IPS-18a (cell line): ENCODE results near the gene MAL.

Experiments used
- H3K27ac ChIP-seq: one replicate; pipeline ENCODE4 v1.5.1; 2013; ENCODE audit warnings: low read length
- H3K27me3 ChIP-seq: one replicate; pipeline ENCODE4 v1.6.1; 2013; ENCODE audit warnings: mild to moderate bottlenecking, low read length; ENCODE audit not compliant: control insufficient read depth, insufficient read depth
- H3K36me3 ChIP-seq: one replicate; pipeline ENCODE4 v1.6.1; 2013; ENCODE audit warnings: low read depth, low read length; ENCODE audit not compliant: control insufficient read depth
- H3K4me1 ChIP-seq: one replicate; pipeline ENCODE4 v1.6.1; 2013; ENCODE audit warnings: low read depth, low read length; ENCODE audit not compliant: control insufficient read depth
- H3K4me3 ChIP-seq: one replicate; pipeline ENCODE4 v1.5.1; 2013; ENCODE audit warnings: low read length
- H3K9ac ChIP-seq: one replicate; pipeline ENCODE4 v1.6.1; 2013; ENCODE audit warnings: mild to moderate bottlenecking, low read length, moderate library complexity
- H3K9me3 ChIP-seq: one replicate; pipeline ENCODE4 v1.6.1; 2013; ENCODE audit warnings: low read depth, low read length; ENCODE audit not compliant: control insufficient read depth

The MAL gene

GRCh38 chr2:94987074-94988020 is 38.2 kb upstream of the MAL start:
- H3K4me1 ChIP-seq, result no peaks in the 10 kb centered on the region
- no peaks in the 10 kb centered on the region for H3K27me3 ChIP-seq
- H3K27ac ChIP-seq, result no peak overlapping the region
- no peaks in the 10 kb centered on the region for H3K36me3 ChIP-seq
- no peaks in the 10 kb centered on the region for H3K9me3 ChIP-seq
- no peak overlapping the region for H3K9ac ChIP-seq
- no peak overlapping the region for H3K4me3 ChIP-seq

GRCh38 chr2:94990956-94991355 is 34.6 kb upstream of the MAL start:
- Histone ChIP-seq H3K4me3 (no peak overlapping the region), H3K9ac (no peak overlapping the region), H3K9me3 (no peaks in the 10 kb centered on the region), H3K4me1 (no peaks in the 10 kb centered on the region), H3K27me3 (no peaks in the 10 kb centered on the region), H3K36me3 (no peaks in the 10 kb centered on the region), H3K27ac (no peak overlapping the region)

GRCh38 chr2:94992360-94992759 is 33.1 kb upstream of the MAL start:
- no peak overlapping the region for H3K9ac ChIP-seq
- no peak overlapping the region for H3K4me3 ChIP-seq
- H3K4me1 ChIP-seq, result no peaks in the 10 kb centered on the region
- H3K9me3 ChIP-seq, result no peaks in the 10 kb centered on the region
- H3K27me3 ChIP-seq, result no peaks in the 10 kb centered on the region
- H3K36me3 ChIP-seq, result no peaks in the 10 kb centered on the region
- no peak overlapping the region for H3K27ac ChIP-seq

GRCh38 chr2:94993176-94994062 is 32.1 kb upstream of the MAL start:
- no peaks in the 10 kb centered on the region for H3K36me3 ChIP-seq
- no peaks in the 10 kb centered on the region for H3K9me3 ChIP-seq
- H3K4me3 ChIP-seq, result no peak overlapping the region
- H3K27ac ChIP-seq, result no peak overlapping the region
- H3K9ac ChIP-seq, result no peak overlapping the region
- H3K27me3 ChIP-seq, result no peaks in the 10 kb centered on the region
- no peaks in the 10 kb centered on the region for H3K4me1 ChIP-seq

GRCh38 chr2:94994063-94994913 is 31.2 kb upstream of the MAL start:
- no peak overlapping the region for H3K4me3 ChIP-seq
- no peak overlapping the region for H3K27ac ChIP-seq
- H3K9ac ChIP-seq, result no peak overlapping the region
- no peaks in the 10 kb centered on the region for H3K36me3 ChIP-seq
- H3K9me3 ChIP-seq, result no peaks in the 10 kb centered on the region
- H3K4me1 ChIP-seq, result no peaks in the 10 kb centered on the region
- H3K27me3 ChIP-seq, result no peaks in the 10 kb centered on the region

GRCh38 chr2:94994914-94995552 is 30.5 kb upstream of the MAL start:
- Histone ChIP-seq H3K9me3 (no peaks in the 10 kb centered on the region), H3K27me3 (no peaks in the 10 kb centered on the region), H3K9ac (no peak overlapping the region), H3K4me3 (no peak overlapping the region), H3K27ac (no peak overlapping the region), H3K4me1 (no peaks in the 10 kb centered on the region), H3K36me3 (no peaks in the 10 kb centered on the region)

- Histone ChIP-seq H3K4me1 (no peaks in the 10 kb centered on the region), H3K9ac (no peak overlapping the region), H3K4me3 (no peak overlapping the region), H3K9me3 (no peaks in the 10 kb centered on the region), H3K27ac (no peak overlapping the region), H3K36me3 (no peaks in the 10 kb centered on the region), H3K27me3 (no peaks in the 10 kb centered on the region)
Measured at GRCh38 chr2:94995553-94996304, 29.8 kb upstream of the MAL start.

- H3K9ac ChIP-seq, result no peak overlapping the region
- H3K36me3 ChIP-seq, result no peaks in the 10 kb centered on the region
- no peaks in the 10 kb centered on the region for H3K27me3 ChIP-seq
- H3K27ac ChIP-seq, result no peak overlapping the region
- H3K4me1 ChIP-seq, result no peaks in the 10 kb centered on the region
- no peaks in the 10 kb centered on the region for H3K9me3 ChIP-seq
- H3K4me3 ChIP-seq, result no peak overlapping the region
Measured at GRCh38 chr2:94996305-94997100, 29.0 kb upstream of the MAL start.

- no peaks in the 10 kb centered on the region for H3K27me3 ChIP-seq
- H3K9ac ChIP-seq, result no peak overlapping the region
- H3K27ac ChIP-seq, result no peak overlapping the region
- H3K4me3 ChIP-seq, result no peak overlapping the region
- H3K9me3 ChIP-seq, result no peaks in the 10 kb centered on the region
- H3K36me3 ChIP-seq, result no peaks in the 10 kb centered on the region
- H3K4me1 ChIP-seq, result no peaks in the 10 kb centered on the region
Measured at GRCh38 chr2:94997981-94998930, 27.3 kb upstream of the MAL start.
